ENCODE results near the gene ERC1. TPM values are rescaled to one million over a fixed set of nuclear protein-coding genes. Genes with fewer than 3 reads are reported as not detected.

The ERC1 gene
- total RNA-seq, 1 donor from 2014 or later: 16.6 TPM

GRCh38 chr12:1071182-1071581, 80.2 kb downstream of the ERC1 start:
- no peak for FAIRE-seq
- H3K27me3 ChIP-seq (ENCODE audit: control insufficient read depth, insufficient read depth, low read length): no peaks in the 10 kb centered on the region

GRCh38 chr12:1073652-1074051, 82.6 kb downstream of the ERC1 start:
- FAIRE-seq (no peak), DNase-seq (ENCODE audit: low read depth) (no peak)
- no peaks in the 10 kb centered on the region for H3K36me3 ChIP-seq (ENCODE audit: control insufficient read depth, insufficient read depth, low read length)
- no peaks in the 10 kb centered on the region for H3K27me3 ChIP-seq (ENCODE audit: control insufficient read depth, insufficient read depth, low read length)
- no peak overlapping the region for H3K4me3 ChIP-seq (ENCODE audit: low read depth, low read length)
- no peak for TF ChIP-seq CTCF (IDR thresholded peaks at IDR 0.05; ENCODE audit: insufficient read depth, low read length, severe bottlenecking)

More at GRCh38 chr12:1071182-1071581, 80.2 kb downstream of the ERC1 start:
- H3K4me3 ChIP-seq (ENCODE audit: low read depth, low read length): no peak overlapping the region
- no peak for TF ChIP-seq CTCF (IDR thresholded peaks at IDR 0.05; ENCODE audit: insufficient read depth, low read length, severe bottlenecking)
- no peak for DNase-seq (ENCODE audit: low read depth)
- H3K36me3 ChIP-seq (ENCODE audit: control insufficient read depth, insufficient read depth, low read length): no peaks in the 10 kb centered on the region

- H3K27me3 ChIP-seq (ENCODE audit: control insufficient read depth, insufficient read depth, low read length): no peaks in the 10 kb centered on the region
- no peaks in the 10 kb centered on the region for H3K36me3 ChIP-seq (ENCODE audit: control insufficient read depth, insufficient read depth, low read length)
- DNase-seq (ENCODE audit: low read depth) (no peak), FAIRE-seq (no peak)
- no peak for TF ChIP-seq CTCF (IDR thresholded peaks at IDR 0.05; ENCODE audit: insufficient read depth, low read length, severe bottlenecking)
- no peak overlapping the region for H3K4me3 ChIP-seq (ENCODE audit: low read depth, low read length)
Measured at GRCh38 chr12:1077036-1077803, 86.2 kb downstream of the ERC1 start.

GRCh38 chr12:1078002-1078401, 87.0 kb downstream of the ERC1 start:
- DNase-seq (ENCODE audit: low read depth) (peak; percentile 7), FAIRE-seq (no peak)
- H3K4me3 ChIP-seq (ENCODE audit: low read depth, low read length): no peak overlapping the region
- TF ChIP-seq CTCF (IDR thresholded peaks at IDR 0.05; ENCODE audit: insufficient read depth, low read length, severe bottlenecking): no peak
- H3K27me3 ChIP-seq (ENCODE audit: control insufficient read depth, insufficient read depth, low read length): no peaks in the 10 kb centered on the region
- H3K36me3 ChIP-seq (ENCODE audit: control insufficient read depth, insufficient read depth, low read length): no peaks in the 10 kb centered on the region

GRCh38 chr12:1080520-1081223, 89.6 kb downstream of the ERC1 start:
- Histone ChIP-seq H3K27me3 (ENCODE audit: control insufficient read depth, insufficient read depth, low read length) (no peaks in the 10 kb centered on the region), H3K4me3 (ENCODE audit: low read depth, low read length) (no peak overlapping the region), H3K36me3 (ENCODE audit: control insufficient read depth, insufficient read depth, low read length) (no peaks in the 10 kb centered on the region)
- no peak for TF ChIP-seq CTCF (IDR thresholded peaks at IDR 0.05; ENCODE audit: insufficient read depth, low read length, severe bottlenecking)
- FAIRE-seq (no peak), DNase-seq (ENCODE audit: low read depth) (no peak)

Data from bronchial epithelial cell (primary cell).